Effector memory CD8-positive, alpha-beta T cell (primary cell): ENCODE data around the gene LAMA2.
"Not testable (repeated sequence)": the region's sequence is repeated elsewhere in the genome, so short reads cannot be mapped to it uniquely, and the experiment has no call there.

Experiments used
- ATAC-seq: fragments of 150-1000 bp; cut with Tn5 transposase; replicated peaks from 2 replicates; pipeline ENCODE4 v1.10.0; 2021; ENCODE audit warnings: mild to moderate bottlenecking, moderate library complexity
- DNase-seq, 3 experiments: peaks; one replicate each; pipeline ENCODE4 v3.0.0; 2021
- H3K27ac Mint-ChIP-seq, 2 donors: one replicate each; pipeline ENCODE4 v1.8.0; 2022; ENCODE audit warnings: mild to moderate bottlenecking in 2 of 2, mixed read lengths in 2 of 2, moderate library complexity in 2 of 2
- H3K27me3 Mint-ChIP-seq, 2 donors: one replicate each; pipeline ENCODE4 v1.8.0; 2022; ENCODE audit warnings: mixed read lengths in 2 of 2
- H3K36me3 Mint-ChIP-seq: one replicate; pipeline ENCODE4 v1.8.0; 2022; ENCODE audit warnings: mild to moderate bottlenecking, moderate library complexity, mixed read lengths; ENCODE audit not compliant: insufficient read depth
- H3K4me1 Mint-ChIP-seq, 2 donors: one replicate each; pipeline ENCODE4 v1.8.0; 2022; ENCODE audit warnings: low read depth in 2 of 2, mixed read lengths in 2 of 2
- H3K4me3 Mint-ChIP-seq, 2 donors: one replicate each; pipeline ENCODE4 v1.8.0; 2022; ENCODE audit warnings: mild to moderate bottlenecking in 2 of 2, mixed read lengths in 2 of 2, moderate library complexity in 2 of 2
- H3K9me3 Mint-ChIP-seq, 2 donors: one replicate each; pipeline ENCODE4 v1.8.0; 2022; ENCODE audit warnings: mixed read lengths in 2 of 2

Gene LAMA2

DNA sequence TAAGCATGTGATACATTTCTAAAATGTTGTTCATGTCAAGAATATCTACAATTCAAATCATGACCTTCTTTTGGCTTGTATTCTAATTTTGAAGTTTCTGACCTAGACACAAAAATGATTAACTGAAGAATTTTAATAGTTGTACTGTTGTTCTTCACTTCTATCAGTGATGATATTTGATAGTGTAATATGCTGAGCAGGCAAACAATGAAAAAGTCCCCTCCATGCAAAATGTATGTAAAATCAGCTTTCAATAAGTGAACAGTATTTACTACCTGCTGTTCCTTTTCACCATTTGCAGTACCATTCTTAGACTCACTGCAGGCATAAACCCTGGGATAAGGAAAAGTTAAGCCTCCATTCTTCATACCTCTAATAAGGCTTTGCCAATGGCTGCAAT is 201.5 kb downstream of the LAMA2 start:
- Mint-ChIP-seq H3K36me3 (no peaks in the 10 kb centered on the region), H3K4me3 (no peak overlapping the region), H3K27me3 (peaks cover 0 to 5% of the 10 kb centered on the region in 2 donors), H3K9me3 (no peaks in the 10 kb centered on the region), H3K4me1 (no peaks in the 10 kb centered on the region), H3K27ac (no peak overlapping the region)
- DNase-seq (no peak), ATAC-seq (no peak)

- H3K4me3 Mint-ChIP-seq, H3K9me3 Mint-ChIP-seq, DNase-seq, H3K27ac Mint-ChIP-seq, H3K4me1 Mint-ChIP-seq, ATAC-seq, H3K36me3 Mint-ChIP-seq, H3K27me3 Mint-ChIP-seq: not testable (repeated sequence)
Measured at GRCh38 chr6:129088481-129088880, 205.5 kb downstream of the LAMA2 start.

DNA sequence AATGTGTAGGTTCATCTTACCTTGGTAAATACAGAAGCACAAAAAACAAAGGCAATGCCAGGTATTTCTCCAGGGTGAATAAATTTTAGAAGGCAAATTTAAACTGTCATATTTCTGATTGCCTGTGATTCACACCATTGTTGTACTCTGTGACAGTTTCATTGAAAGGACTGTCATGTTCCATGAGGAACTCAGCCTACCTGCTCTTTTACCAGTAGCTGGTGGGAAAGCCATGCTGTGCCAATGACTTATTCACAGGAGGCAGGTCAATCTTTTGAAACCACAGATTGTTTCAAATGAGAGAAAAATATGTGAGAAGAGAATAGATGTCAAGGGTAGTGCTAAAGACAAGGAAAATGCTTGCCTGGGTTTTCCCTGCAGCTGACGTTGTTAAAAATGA is 206.4 kb downstream of the LAMA2 start:
- Mint-ChIP-seq H3K4me1 (no peaks in the 10 kb centered on the region), H3K4me3 (no peak overlapping the region), H3K27me3 (peaks cover 0 to 5% of the 10 kb centered on the region in 2 donors), H3K36me3 (no peaks in the 10 kb centered on the region), H3K9me3 (no peaks in the 10 kb centered on the region), H3K27ac (no peak overlapping the region)
- ATAC-seq (no peak), DNase-seq (no peak)

- Mint-ChIP-seq H3K27me3 (no peaks in the 10 kb centered on the region), H3K9me3 (no peaks in the 10 kb centered on the region), H3K36me3 (no peaks in the 10 kb centered on the region), H3K27ac (no peak overlapping the region), H3K4me1 (no peaks in the 10 kb centered on the region), H3K4me3 (no peak overlapping the region)
- DNase-seq (no peak), ATAC-seq (no peak)
Measured at GRCh38 chr6:129094147-129094546, 211.2 kb downstream of the LAMA2 start.

- Mint-ChIP-seq H3K36me3 (no peaks in the 10 kb centered on the region), H3K9me3 (no peaks in the 10 kb centered on the region), H3K4me3 (no peak overlapping the region), H3K27me3 (no peaks in the 10 kb centered on the region), H3K27ac (no peak overlapping the region), H3K4me1 (no peaks in the 10 kb centered on the region)
- ATAC-seq, result no peak
- DNase-seq, result no peak
Measured at GRCh38 chr6:129096651-129097290, 213.8 kb downstream of the LAMA2 start.

GRCh38 chr6:129098061-129098553 is 215.2 kb downstream of the LAMA2 start:
- no peaks in the 10 kb centered on the region for H3K36me3 Mint-ChIP-seq

DNA sequence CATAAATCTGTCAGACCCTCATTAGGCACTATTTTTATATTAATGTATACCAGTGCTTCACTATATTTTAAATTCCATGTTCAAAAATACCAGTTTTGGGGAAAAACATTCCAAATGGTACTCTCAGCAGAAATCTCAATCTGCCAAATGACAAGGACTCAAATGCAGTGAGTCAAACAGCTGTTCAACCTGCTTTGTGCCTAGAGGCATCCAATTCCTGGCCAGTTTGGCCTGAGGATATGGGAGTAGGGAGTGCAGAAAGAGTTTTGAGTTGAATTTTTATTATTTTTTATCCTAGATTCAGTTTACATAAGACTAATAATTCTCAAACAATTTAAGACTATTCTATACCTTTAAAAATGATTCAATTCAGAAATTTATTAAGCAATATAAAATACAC is 216.8 kb downstream of the LAMA2 start:
- no peaks in the 10 kb centered on the region for H3K27me3 Mint-ChIP-seq
- no peaks in the 10 kb centered on the region for H3K4me1 Mint-ChIP-seq
- no peaks in the 10 kb centered on the region for H3K36me3 Mint-ChIP-seq
- no peak for ATAC-seq
- H3K4me3 Mint-ChIP-seq, result no peak overlapping the region
- DNase-seq, result no peak
- H3K9me3 Mint-ChIP-seq, result no peaks in the 10 kb centered on the region
- H3K27ac Mint-ChIP-seq, result no peak overlapping the region

More at GRCh38 chr6:129098061-129098553, 215.2 kb downstream of the LAMA2 start:
- no peak for ATAC-seq
- no peaks in the 10 kb centered on the region for H3K9me3 Mint-ChIP-seq
- H3K4me3 Mint-ChIP-seq, result no peak overlapping the region
- no peak for DNase-seq
- H3K27ac Mint-ChIP-seq, result no peak overlapping the region
- H3K27me3 Mint-ChIP-seq, result no peaks in the 10 kb centered on the region
- H3K4me1 Mint-ChIP-seq, result no peaks in the 10 kb centered on the region

DNA sequence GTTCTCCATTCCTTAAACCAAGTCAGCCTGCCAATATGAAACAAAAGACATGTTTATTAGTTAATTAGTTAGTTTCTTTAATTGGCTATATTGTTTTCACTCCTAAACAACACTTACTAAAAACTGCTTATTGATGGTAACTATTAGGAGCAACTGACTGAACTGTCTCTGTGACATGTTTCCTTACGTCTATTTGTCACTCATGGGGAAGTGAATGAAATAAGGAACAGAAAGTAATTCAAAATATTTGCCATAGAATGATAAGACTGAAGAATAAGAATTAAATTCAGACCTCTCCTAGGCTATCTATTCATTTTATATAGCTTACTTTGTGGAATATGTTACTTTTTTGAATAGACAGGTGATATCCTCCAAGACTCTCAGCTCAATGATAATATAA is 217.2 kb downstream of the LAMA2 start:
- Mint-ChIP-seq H3K4me3 (no peak overlapping the region), H3K27ac (no peak overlapping the region), H3K36me3 (no peaks in the 10 kb centered on the region), H3K9me3 (no peaks in the 10 kb centered on the region), H3K4me1 (no peaks in the 10 kb centered on the region), H3K27me3 (no peaks in the 10 kb centered on the region)
- ATAC-seq (no peak), DNase-seq (no peak)

DNA sequence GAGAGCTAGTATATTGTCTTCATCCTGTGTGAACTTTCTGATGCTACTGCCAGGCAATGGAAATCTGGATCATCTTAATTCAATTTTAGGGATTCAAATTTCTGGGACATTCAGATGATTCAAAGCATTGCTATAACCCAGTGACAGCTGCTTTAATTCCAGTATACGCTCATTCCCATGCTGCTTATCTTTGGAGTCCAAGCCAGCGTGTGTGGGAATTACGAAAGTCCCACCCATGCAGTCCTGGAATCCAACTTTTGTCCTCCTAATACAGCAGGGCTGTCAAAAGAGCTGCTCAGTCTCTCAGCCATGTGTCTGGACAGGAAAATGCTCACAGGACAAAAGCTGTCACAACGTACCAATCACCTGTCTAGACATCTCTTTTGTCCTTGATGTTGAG is 219.8 kb downstream of the LAMA2 start:
- Mint-ChIP-seq H3K4me3 (no peak overlapping the region), H3K27ac (no peak overlapping the region), H3K9me3 (no peaks in the 10 kb centered on the region), H3K27me3 (peaks cover 0 to 6% of the 10 kb centered on the region in 2 donors), H3K36me3 (no peaks in the 10 kb centered on the region), H3K4me1 (no peaks in the 10 kb centered on the region)
- ATAC-seq (no peak), DNase-seq (no peak)

DNA sequence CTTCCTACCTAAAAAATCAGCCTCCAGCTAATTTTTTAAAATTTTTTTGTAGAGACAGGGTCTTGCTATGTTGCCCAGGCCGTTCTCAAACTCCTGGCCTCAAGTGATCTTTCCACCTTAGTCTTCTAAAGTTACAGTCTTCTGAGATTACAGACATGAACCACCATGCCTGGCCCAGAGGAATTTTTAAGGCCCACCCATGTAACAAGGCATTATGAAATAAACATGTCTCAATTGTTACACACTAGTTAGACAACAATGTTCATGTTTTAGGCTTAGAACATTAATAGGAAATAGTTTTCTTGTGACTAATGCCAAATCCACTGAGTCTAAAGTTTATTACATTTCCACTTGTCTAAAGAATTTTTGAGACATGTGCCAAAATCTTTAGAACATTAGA is 221.2 kb downstream of the LAMA2 start:
- no peak overlapping the region for H3K4me3 Mint-ChIP-seq
- H3K27ac Mint-ChIP-seq, result no peak overlapping the region
- DNase-seq, result no peak
- ATAC-seq, result no peak
- peaks cover 0 to 6% of the 10 kb centered on the region in 2 donors for H3K27me3 Mint-ChIP-seq
- H3K9me3 Mint-ChIP-seq, result no peaks in the 10 kb centered on the region
- H3K36me3 Mint-ChIP-seq, result no peaks in the 10 kb centered on the region
- no peaks in the 10 kb centered on the region for H3K4me1 Mint-ChIP-seq

GRCh38 chr6:129104560-129104959 is 221.6 kb downstream of the LAMA2 start:
- ATAC-seq, result no peak

GRCh38 chr6:129105035-129105434 is 222.1 kb downstream of the LAMA2 start:
- no peaks in the 10 kb centered on the region for H3K4me1 Mint-ChIP-seq
- no peak overlapping the region for H3K4me3 Mint-ChIP-seq
- no peaks in the 10 kb centered on the region for H3K36me3 Mint-ChIP-seq
- ATAC-seq (no peak), DNase-seq (no peak)
- no peak overlapping the region for H3K27ac Mint-ChIP-seq
- H3K27me3 Mint-ChIP-seq, result peaks cover 0 to 6% of the 10 kb centered on the region in 2 donors
- no peaks in the 10 kb centered on the region for H3K9me3 Mint-ChIP-seq

More at GRCh38 chr6:129104560-129104959, 221.6 kb downstream of the LAMA2 start:
- Mint-ChIP-seq H3K36me3 (no peaks in the 10 kb centered on the region), H3K4me3 (no peak overlapping the region), H3K27me3 (peaks cover 0 to 6% of the 10 kb centered on the region in 2 donors), H3K27ac (no peak overlapping the region), H3K9me3 (no peaks in the 10 kb centered on the region), H3K4me1 (no peaks in the 10 kb centered on the region)
- DNase-seq, result no peak

DNA sequence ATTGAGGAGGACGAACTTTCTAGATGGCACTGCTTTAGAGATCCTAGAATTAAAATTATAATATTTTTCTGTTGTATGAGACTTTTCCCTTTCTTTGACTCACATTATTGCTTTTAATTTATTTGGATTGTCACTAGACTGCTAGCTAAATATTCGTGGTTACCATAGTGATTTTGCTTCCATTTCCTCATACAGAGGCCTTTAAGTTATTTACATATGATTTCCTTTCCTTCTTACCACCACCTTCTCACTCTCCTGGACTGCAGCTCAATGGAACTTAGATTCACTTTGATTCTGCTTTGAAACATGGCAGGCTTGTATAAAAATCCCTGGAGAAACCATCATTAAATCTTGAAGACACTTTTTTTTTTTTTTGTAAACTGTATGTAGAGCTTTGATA is 222.9 kb downstream of the LAMA2 start:
- DNase-seq (no peak), ATAC-seq (no peak)
- H3K27ac Mint-ChIP-seq, result no peak overlapping the region
- no peaks in the 10 kb centered on the region for H3K4me1 Mint-ChIP-seq
- no peaks in the 10 kb centered on the region for H3K9me3 Mint-ChIP-seq
- no peaks in the 10 kb centered on the region for H3K36me3 Mint-ChIP-seq
- peaks cover 0 to 6% of the 10 kb centered on the region in 2 donors for H3K27me3 Mint-ChIP-seq
- H3K4me3 Mint-ChIP-seq, result no peak overlapping the region

- DNase-seq (no peak), ATAC-seq (no peak)
- no peaks in the 10 kb centered on the region for H3K36me3 Mint-ChIP-seq
- H3K4me1 Mint-ChIP-seq, result no peaks in the 10 kb centered on the region
- H3K4me3 Mint-ChIP-seq, result no peak overlapping the region
- peaks cover 0 to 6% of the 10 kb centered on the region in 2 donors for H3K27me3 Mint-ChIP-seq
- no peaks in the 10 kb centered on the region for H3K9me3 Mint-ChIP-seq
- no peak overlapping the region for H3K27ac Mint-ChIP-seq
Measured at GRCh38 chr6:129108337-129108736, 225.4 kb downstream of the LAMA2 start.
